Measurements from ENCODE around the gene FUS.

GRCh38 chr16:31194898-31195297 is 15.0 kb downstream of the FUS start:
- no peak for TF ChIP-seq CTCF (conservative IDR thresholded peaks at IDR 0.05; ENCODE audit: low read depth in 2 of 2)
- TF ChIP-seq POLR2AphosphoS5 (IDR thresholded peaks at IDR 0.05; ENCODE audit: low read depth): peak; percentile 21; the same call in 1 of the 2 replicates
- TF ChIP-seq EZH2 (IDR thresholded peaks at IDR 0.05; ENCODE audit: low read depth, unreplicated experiment): no peak
- TF ChIP-seq REST (IDR thresholded peaks at IDR 0.05; ENCODE audit: unreplicated experiment): no peak
- no peak for TF ChIP-seq EZH2phosphoT487 (IDR thresholded peaks at IDR 0.05; ENCODE audit: unreplicated experiment)
- no peak for TF ChIP-seq CREB1 (CRISPR knock-in tag; IDR thresholded peaks at IDR 0.05; ENCODE audit: low read depth)
